GM19463 (cell line): ENCODE measurements around the gene ITPRIP.
A peak's percentile ranks its signal among the peaks of the same experiment; 100 is the strongest.

Experiments
- ATAC-seq: cut with Tn5 transposase; IDR thresholded peaks from one replicate; pipeline ENCODE4 v1.9.1; 2021; ENCODE audit warnings: mild to moderate bottlenecking, moderate library complexity; ENCODE audit not compliant: unreplicated experiment

Gene ITPRIP

DNA sequence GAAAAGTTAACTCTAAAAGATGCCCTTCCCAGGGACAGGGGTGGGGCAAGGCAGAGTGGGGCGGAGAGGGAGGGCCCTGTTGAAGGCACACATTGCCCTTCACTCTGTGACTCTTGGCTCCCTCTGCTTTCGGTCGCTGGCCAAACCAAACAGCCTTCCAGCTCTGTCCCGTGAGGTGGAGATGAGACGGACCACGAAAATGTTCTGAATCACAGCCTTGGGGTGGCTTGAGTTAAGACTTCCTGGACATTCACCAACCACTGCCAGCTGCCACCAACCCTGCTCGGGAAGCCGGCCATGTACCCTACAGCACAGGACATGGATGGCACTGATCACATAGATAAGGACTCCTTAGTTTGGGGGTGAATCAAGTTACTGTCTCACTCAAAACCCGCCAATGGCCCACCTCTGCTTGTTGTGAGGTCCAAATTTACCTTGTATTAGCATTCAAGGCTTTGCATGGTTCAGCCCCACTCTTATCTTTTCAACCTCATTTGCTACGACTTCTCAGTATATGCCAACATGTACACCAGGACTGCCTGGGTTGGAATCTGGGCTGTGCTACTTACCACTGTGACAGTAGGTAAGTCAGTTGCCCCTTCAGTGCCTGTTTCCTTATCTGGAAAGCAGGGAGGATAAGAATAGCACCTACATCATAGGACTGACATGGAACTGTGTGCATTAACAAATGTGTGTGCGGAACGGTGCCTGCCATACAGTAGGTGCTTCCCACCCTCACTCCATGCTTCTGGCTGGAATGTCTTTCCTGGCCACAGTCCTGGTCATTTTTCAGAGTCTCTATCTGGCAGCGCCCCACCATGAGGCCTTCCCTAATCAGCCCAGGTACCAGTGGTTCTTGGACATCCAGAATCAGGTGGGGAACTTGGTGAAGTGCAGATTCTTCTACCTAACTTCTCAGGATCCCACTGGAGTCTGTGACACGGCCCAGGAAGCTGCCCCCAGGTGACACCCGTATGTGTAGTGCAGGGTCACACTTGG is 28.0 kb downstream of the ITPRIP start:
- no peak for ATAC-seq

DNA sequence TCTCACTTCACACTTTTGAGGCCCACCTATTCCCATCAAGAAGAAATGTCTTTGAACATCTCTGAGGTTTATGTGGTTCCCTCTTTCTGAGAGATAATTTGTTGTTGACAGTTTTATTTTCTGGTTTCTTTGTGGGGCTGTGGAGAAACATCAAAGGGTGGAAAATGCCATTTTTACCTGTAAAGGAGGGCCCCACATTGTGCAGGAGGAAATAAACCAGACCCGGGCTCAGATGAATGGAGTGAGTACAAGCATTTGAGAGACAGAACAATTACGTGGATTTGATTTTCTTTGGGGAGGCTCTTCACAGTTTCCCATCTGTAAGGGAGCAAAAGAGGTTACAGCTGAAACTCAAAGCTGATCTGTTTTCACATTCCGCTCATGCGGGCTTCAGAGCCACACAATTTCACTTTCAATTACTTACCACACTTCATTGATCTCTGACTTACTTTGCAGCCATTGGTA is 29.8 kb downstream of the ITPRIP start:
- peak; percentile 81 for ATAC-seq

DNA sequence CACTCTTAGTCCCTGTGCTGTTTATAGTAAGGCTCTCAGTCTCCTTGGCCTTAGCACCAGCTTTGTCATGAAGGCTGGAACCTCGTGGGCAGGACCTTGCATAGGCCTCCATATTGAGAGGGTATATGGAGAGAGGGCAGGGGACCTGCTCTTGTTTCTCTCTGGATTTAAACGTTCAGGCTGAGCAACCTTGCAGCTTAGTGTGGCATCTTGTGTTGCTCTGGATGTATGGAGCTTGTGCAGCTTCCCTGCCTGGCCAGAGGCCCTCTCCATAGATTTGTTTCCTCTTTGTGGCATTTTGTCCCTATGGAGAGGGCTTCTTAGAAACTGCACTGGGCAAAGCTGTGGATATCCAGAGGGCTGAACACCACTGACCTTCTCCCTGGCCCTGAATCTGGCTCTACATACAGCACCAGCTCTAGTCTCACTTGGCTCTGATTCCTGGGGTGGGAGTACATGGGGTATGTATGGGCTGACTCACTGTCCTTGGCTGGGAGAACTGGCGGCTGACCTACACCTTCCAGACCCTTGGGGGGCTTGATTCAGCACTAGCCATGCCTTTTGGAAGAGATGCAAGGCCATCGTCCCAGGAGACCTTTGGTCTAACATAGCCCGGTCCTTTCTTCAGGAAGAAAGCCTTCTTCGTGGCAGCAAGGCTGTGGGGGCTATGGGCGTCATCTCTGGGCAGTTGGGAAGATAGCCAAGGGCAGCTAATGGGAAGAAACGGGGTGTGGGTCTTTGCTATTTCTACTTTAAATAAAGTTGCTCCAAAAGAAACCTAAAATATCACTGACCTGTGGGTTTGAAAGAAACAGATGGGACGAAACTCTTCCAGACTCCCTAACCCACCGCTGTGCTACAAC is 30.5 kb downstream of the ITPRIP start:
- no peak for ATAC-seq

DNA sequence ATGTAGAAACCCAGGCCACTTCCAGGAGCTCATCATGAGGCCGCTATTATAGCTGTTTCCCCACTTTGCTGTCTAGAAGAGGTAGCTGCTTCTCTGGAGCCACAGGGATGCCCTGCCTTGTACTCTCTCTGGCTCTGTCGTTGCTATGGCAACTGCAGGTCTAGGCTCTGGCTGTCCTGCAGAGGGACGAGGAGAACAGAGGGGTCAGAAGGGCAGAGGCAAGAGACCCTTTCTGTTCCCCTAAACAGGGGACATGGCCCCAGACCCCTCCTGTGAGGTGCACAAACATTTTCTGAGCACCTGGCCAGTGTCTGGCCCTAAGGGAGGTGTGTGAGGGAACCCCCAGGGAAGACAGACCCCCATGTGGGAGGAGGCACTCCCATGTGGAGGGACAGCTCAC is 31.4 kb downstream of the ITPRIP start:
- ATAC-seq = no peak

GRCh38 chr10:104304927-104305326 is 33.3 kb downstream of the ITPRIP start:
- no peak for ATAC-seq

DNA sequence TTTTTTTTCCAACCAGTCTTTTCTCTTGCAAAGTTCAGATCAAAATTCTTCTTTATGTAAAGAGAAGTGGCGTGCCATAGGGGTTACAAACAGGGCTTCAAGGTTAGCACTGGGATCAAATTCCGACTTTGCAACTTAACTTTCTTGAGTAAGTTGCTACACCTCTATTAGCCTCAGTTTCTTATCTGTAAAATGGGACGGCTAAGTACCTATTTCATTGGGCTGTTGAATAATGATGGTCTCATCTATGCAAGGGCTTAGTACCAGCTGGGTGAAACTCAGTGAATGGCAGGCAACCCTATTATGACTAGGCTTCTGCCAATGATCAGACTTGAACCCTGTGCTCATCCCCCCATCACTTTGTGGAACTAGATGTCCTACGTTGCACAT is 33.9 kb downstream of the ITPRIP start:
- no peak for ATAC-seq

- ATAC-seq = no peak
Observed at GRCh38 chr10:104303594-104304355, 34.5 kb downstream of the ITPRIP start.

- ATAC-seq = no peak
Observed at GRCh38 chr10:104301907-104302690, 36.2 kb downstream of the ITPRIP start.

DNA sequence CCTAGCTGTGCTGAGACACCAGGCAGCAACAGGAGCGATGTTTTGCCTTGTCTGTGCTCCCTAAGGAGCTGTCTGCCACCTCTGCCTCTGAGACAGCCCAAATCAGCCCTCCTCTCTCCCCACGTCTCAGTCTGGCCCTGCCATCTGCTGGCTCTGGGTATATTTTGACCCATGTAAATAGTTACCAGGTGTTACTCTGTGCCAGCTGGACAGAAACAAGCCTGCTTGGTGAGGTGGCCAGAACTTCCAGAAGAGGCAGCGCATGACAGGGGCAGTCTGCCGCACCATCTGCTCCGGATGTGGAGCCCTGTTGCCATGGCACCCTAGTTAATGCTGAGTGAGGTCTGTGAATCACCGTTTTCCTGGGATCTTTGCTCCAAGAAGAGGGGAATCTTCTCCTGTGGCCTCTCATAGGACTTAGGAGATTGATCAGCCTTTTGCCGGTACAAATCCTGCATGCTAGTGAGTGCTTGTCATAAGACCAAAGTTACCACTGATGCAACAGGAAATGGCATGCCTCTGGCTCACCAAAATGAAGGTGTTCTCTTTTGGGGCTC is 37.5 kb downstream of the ITPRIP start:
- no peak for ATAC-seq

GRCh38 chr10:104300002-104300735 is 38.1 kb downstream of the ITPRIP start:
- no peak for ATAC-seq

DNA sequence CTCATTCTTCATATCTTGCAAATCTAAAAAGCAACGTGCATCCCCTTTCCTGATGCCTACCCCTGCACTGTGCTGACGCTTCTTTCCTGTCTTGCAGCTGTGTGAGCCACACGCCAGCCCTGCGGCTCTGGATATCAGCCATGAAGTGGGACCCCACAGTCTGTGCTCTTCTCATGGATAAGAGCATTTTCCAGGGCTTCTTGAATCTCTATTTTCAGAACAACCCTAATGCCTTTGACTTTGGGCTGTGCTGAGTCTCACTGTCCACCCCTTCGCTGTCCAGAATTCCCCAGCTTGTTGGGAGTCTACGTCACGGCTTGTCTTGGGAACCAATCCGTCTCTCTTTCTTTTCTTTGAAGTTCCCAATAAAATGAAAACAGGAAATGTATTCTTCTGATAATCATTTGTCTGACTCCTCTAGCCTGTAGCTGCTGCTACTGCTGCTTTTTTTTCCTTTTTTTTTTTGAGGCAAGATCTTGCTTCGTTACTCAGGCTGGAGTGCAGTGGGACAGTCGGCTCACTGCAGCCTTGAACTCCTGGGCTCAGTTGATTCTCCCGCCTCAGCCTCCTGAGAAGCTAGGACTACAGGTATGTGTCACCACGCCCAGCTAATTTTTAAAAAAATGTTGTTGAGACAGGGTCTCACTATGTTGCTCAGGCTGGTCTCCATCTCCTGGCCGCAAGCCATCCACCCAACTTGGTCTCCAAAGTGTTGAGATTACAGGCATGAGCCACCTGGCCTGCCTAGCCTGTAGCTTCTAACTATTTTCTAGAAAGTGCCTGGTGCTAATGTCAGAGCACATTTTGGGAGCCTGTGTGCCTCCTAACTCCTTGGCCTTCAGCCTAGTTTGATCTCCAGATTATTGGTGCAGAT is 39.0 kb downstream of the ITPRIP start:
- ATAC-seq = no peak

DNA sequence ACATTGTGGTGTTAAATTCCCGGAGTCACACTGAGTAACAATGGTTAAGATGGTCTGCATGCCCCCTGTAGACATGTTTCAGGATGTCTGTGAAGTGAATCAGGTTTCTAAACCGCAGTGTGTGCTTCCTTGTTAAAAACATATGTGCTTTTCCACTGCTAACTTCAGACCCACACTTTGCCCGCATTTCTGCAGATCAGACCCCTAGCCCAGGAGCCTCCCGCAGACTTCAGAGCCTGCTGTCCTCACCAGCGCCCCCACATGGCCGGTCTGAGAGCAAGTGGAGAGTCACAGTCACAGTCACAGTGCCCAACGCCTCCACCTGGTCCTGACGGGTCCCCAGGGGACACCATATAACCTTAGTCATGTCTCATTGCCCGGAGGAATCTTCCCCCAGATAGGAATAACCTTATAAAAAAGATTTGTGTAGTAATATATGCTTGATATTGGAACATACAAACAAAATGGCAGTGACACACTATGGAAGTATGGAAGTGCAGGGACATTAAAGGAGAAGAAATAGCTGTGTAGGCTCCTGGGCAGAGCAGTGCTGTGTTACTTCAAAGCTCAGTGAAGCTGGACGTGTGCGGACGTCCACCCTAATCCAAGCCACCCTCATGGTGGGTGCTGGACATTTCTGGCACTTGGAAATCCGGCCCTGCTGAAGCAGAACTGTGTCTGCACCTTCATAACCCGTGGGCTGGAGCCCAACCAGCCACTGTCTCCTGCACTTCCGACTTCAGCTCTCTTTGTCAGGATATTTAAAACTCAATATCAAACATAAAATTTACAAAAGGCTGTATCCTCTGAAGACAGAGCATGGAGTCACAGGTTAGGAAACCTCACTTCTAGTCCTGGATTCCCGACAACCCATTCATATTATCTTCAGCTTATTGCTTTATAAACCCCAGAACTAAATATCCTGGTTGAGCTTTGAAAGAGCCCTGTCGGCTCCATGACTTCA is 40.3 kb downstream of the ITPRIP start:
- ATAC-seq = no peak

DNA sequence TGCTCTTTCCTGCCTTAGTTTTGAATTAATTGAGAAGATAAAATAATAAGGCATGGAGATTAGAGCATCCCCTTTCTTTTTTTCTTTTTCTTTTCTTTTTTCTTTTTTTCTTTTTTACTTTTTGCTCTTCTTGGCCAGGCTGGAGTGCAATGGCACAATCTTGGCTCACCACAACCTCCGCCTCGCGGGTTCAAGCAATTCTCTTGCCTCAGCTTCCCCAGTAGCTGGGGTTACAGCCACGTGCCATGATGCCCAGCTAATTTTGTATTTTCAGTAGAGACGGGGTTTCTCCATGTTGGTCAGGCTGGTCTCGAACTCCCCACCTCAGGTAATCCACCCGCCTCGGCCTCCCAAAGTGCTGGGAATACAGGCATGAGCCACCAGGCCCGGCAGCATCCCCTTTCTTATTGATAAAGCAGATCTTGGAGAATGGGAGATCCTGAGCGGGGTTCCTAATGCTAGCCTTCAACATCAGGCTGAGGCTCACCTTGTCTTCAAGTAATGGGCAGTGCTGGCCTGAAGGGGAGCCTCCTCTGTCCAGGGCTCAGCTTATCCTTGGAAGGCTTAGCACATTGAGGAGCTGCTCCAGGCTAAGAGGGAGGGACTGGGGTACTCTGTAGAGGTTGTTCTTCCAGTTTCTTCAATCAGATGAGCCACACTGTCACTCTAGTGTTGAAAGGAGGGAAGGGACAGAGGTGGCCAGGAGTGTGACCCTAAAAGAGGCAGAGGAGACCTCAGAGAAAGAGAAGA is 41.4 kb downstream of the ITPRIP start:
- no peak for ATAC-seq

- no peak for ATAC-seq
Observed at GRCh38 chr10:104293781-104294321, 44.4 kb downstream of the ITPRIP start.

DNA sequence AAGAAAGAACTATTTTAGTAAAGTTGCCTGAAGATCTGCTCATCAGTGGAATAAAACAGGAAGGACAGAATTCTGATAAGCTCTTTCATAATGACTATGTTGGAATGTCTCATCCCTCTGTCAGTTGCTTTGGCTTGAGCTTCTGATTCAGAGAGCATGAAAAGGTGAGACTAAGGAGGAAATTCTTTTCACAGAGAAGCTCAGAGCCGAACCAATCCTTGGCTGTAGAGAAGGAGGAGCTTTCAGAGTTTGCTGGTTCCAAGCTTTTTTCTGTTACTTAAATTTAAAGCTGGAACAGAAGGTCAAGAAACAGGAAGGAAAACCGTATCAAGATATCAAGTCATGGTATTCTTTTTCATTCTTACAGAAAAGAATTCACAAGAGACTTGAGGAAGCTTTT is 45.3 kb downstream of the ITPRIP start:
- ATAC-seq = no peak

- peak; percentile 100 for ATAC-seq
Observed at GRCh38 chr10:104291439-104291951, 46.8 kb downstream of the ITPRIP start.
